DMS79 treated with DMSO at 0.1 percent for 48 hours (cell line): ENCODE results near the gene KLF11.

Experiments
- DNase-seq: peaks from one replicate; lab custom pipeline; 2025; lab: John Stamatoyannopoulos, UW

KLF11 gene

DNA sequence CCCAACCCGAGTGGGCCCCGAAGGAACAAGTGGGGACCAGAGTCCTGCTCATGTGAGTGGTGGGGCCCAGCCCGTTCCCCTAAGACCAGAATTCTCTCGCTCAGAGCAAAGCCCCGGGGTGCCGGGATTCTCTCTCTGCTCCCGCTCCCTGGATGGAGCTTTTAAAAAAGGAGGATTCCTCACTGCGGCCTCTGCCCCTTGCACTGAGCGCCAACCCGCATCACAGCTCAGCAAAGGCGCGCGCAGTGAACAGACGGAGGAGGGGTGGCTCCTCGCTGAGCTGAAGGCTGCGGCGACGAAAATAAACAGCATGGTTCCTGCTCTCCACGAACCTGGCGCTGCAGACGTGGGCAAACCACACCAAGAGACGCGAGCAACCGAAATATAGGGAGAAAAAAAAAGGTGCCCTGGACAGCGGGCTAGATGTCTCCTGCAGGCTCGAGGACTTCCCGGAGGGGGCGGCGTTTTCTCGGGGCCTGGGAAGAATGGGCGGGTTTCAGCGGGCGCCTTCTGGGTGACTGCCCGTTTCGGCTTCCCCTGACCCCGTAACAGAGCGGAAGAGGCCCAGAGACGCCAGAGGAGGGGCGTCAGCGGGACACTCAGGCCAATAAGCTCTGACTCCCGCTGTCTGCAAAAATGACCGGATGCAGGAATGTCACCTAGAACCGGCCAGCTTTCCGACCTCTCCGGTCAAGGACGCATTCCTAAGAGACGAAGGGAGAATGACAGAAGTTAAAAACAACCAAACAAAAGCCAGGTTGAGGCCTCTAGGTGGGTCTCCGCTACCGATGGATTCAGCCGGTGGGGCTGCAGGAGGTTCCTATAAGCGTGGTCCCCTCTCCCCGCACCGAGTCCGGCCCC, 819 bp upstream of the KLF11 start:
- DNase-seq, result peak; percentile 24

DNA sequence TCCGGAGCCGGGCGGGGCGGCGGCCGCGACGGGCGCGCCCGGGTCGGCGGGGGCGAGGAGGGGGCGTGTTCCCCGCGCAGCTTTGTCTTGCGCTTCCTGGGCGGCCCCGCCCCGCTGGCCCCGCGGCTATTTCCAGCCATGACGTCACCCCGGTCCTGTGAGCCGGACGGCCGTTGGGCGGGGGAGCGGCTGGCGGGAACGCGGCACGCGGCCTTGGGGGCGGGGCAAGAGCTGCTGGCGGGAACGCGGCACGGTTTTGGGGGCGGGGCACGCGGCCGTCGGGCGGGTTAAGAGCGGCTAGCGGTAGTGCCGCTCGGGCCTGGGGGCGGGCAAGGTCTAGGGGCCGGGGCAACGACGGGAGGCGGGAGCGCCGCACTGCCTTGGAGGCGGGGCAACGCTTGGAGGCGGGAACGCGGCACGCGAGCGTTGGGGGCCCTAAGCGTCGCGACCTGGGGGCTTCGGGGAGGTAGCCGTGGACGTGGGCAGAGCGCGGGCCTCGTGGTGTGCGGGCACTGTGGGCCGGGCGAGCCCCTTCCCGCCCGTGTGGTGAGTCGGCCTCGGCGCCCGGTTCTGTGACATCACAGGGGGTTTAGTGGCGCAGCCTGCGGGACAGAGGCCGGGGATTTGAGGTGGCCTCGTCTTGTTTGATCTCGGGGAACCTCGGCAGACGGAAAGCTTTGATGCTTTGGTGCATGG, 704 bp downstream of the KLF11 start:
- peak; percentile 87 for DNase-seq

DNA sequence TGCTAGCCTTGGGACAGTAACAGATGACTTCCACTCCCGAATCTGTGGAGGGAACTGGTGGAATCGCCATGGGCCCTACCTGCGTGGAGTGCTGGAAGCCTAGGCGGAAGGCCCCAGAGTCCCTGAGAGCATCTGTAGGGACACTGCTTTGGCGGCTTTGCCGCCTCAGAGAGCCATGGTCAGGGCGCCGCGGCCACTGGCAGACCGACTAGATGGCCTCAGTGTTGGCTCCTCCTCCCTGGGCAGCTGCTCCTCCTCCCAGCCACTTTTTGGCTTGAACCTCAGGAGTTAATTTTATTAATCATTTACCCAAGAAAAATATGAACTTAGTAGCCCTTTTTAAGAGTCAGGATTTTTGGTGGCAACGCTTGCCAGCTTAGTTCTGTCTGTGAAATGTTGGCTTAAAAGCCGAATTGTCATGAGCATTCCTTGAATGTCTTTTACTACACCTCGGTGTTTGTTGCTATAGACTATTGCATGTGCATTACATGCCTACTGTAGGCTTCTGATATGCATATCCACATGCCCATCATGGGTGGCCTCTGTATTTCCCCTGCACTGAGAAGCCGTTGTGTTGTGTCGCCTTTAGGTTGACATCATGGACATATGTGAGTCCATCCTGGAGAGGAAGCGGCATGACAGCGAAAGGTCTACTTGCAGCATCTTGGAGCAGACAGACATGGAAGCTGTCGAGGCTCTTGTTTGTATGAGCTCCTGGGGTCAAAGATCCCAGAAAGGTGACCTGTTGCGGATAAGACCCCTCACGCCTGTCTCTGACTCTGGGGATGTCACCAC, 2.4 kb downstream of the KLF11 start:
- DNase-seq, result no peak

DNA sequence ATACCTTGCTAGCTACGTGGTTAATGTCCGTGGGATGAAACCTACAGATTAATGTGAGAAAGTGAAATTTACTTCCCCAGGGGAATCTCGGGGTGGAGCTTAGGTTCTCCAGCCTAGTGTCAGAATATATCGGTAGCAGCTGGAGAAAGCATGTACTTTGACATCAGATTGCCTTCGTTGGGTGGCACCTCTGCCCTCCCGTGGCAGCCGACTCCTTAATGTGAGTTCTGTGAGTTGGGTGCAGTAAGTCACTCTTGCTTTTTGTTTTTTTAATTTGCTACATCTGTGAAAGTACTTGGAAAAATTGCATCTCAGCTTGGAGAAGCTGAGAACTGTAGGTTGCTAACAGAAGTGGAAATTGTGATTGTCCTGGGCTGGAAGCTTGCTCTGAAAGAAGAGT, 3.6 kb downstream of the KLF11 start:
- DNase-seq, result no peak

DNA sequence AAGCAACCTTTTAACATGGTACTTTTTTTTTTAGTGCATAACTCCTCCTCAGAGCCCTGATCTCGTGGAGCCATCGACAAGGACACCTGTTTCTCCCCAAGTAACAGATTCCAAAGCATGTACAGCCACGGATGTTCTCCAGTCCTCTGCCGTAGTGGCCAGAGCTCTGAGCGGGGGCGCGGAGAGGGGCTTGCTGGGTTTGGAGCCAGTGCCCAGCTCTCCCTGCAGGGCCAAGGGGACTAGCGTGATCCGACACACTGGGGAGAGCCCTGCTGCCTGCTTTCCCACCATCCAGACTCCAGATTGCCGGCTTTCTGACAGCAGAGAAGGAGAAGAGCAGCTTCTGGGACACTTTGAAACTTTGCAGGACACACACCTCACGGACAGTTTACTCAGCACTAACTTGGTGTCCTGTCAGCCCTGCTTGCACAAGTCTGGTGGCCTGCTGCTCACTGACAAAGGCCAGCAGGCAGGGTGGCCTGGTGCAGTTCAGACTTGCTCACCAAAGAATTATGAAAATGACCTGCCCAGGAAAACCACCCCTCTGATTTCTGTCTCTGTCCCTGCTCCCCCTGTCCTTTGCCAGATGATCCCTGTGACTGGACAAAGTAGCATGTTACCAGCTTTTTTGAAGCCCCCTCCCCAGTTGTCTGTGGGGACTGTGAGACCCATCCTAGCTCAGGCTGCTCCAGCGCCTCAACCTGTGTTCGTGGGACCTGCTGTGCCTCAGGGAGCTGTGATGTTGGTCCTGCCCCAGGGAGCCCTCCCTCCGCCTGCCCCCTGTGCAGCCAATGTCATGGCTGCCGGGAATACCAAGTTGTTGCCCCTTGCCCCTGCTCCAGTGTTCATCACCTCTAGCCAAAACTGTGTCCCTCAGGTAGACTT, 4.5 kb downstream of the KLF11 start:
- DNase-seq, result no peak

DNA sequence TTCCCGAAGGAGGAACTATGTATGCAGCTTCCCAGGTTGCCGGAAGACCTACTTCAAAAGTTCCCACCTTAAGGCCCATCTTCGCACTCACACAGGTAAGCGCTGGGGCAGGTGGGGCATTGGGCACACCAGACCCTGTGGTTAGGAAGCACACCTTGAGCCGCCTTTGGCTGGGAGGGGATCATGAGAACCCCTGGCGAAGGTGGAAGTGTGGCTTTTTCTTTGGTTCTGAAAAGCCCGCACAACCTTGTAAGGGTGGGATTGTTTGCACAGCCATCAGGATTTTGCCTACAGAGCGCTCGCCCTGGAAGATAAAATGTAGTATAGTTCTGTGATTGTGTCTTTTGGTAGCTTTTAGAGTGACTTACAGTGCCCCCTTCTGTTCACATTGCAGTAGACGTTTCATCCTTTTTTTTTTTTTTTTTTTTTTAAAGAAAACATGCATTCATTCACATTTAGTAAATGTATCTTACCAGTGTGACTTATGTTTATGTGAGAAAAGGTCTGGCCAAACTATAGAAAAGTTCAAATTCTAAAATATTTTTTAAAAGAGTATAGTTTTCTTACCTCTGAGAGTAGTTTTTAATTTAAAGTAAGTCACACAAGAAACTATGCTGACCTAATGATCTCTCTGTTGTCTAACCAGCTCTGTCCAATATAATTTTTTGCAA, 5.3 kb downstream of the KLF11 start:
- DNase-seq, result peak; percentile 71

DNA sequence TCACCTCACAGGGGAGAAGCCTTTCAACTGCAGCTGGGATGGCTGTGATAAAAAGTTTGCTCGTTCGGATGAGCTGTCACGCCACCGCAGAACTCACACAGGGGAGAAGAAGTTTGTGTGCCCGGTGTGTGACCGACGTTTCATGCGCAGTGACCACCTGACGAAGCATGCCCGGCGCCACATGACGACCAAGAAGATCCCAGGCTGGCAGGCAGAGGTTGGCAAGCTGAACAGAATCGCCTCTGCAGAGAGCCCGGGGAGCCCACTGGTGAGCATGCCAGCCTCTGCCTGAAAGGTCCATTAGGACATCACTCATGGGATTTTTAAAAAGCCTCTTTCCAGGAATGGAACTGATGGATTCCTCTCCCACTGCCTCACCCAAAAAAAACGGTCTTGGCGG, 8.9 kb downstream of the KLF11 start:
- DNase-seq, result no peak

DNA sequence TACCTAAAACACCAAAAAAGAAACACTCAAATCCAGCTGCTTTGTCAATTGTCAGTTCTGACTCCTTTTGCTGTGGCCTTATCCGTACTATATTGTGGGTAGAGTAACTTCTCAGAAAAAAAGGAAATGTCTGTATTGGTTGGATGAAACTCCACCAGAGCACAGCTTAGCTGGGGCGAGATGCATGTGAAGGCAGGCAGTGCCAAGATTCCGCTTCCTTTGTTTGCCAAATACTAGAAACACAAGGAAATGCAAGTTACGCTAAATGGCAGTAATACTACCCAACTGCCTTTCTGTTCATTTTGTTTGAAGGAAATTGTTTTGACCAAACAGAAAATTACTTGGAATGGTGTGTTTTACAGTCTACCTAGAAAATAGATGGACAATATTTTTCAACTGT, 10.0 kb downstream of the KLF11 start:
- no peak for DNase-seq

DNA sequence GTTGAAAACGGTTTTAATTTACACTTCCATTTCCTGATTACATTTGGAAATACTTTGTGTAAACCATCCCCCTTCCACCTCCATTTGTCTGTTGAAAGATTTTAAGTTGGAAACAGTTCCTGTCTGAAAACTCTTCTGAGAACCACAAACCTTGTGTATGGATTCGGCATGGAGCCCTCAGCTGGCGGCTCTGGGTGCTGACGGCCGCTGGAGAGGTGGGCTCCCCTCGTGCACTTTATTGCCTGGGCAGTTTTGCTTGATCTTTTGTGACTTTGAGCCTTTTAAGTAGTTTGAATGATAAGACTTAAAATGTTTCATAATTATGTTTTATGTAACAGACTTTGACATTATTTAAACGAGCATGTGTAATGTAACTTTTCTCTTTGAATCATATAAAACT, 11.1 kb downstream of the KLF11 start:
- no peak for DNase-seq

DNA sequence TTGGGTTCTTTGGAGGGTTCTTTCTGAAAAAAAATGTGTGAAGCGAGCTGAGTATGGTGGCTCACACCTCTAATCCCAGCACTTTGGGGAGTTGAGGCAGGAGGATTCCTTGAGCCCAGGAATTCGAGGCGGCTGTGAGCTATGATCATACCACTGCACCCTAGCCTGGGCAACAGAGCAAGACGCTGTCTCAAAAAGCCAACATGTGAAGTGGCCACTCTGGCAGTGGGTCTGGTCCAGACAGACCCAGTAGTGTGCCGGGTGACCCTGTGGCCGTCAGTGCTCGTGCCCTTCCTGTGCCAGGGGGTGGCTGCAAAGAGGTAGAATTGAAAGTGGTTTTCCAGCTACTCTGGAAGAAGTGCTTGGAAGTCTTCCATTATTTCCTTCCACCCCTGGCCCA, 11.6 kb downstream of the KLF11 start:
- no peak for DNase-seq

DNA sequence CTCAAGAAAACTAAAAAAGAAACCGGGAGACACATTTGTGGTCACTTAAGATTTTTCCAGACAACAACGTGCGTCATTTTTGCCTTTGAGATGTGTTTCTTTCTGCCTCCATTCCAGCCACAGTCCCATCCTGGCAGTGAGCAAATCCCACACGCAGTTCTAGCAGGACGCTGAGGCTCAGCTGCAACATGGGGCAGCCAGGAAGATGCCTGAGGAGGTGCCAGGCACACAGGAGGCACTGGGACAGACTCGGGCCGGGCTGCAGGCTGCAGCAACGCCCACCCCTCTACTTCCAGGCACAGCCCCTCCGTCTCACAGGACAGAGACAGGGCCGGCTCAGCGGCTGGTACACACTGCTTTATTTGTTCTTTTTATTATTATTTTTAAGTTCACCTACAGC, 13.1 kb downstream of the KLF11 start:
- DNase-seq, result no peak

DNA sequence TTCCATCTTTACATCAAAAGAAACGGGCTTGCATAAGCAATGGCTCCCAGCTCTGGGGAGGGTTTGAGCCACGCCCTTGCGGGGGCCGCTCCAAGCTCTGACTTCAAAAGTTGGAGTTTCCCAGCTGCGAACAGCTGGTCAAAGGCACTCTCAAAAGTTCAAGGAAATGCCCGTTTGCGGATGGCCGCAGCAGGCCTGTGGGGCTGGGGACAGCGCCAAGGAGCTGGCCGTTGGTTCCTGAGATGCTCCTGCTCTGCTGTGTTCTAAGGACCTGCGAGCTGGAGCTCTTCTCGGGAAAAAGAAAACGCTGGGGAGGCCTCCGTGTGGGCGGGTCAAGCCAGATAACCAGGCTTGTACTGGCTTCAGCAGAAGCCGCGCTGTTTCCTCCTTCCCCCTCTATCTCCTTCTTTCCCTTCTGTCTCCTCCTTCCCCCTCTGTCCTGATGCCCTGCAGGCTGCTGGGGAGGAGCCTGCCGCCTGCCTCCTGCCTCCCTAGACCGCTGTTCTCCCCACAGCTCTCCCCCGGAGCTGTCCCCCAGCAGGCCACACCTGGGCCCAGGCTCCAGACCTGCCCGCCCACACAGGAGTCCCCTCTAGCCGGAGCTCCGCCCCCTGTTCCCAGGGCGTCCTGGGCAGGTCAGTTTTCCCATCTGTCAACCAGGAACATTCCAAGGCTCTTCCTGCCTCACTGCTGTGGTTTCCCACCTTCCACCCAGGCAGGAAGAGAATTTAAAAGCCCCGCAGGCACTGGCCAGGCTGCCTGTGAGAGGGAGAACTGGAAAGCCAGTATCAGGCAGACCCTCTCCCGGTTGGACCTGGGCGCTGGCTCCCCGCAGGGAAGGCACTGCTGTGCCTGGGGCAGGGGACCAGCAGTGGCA, 14.1 kb downstream of the KLF11 start:
- DNase-seq, result no peak

DNA sequence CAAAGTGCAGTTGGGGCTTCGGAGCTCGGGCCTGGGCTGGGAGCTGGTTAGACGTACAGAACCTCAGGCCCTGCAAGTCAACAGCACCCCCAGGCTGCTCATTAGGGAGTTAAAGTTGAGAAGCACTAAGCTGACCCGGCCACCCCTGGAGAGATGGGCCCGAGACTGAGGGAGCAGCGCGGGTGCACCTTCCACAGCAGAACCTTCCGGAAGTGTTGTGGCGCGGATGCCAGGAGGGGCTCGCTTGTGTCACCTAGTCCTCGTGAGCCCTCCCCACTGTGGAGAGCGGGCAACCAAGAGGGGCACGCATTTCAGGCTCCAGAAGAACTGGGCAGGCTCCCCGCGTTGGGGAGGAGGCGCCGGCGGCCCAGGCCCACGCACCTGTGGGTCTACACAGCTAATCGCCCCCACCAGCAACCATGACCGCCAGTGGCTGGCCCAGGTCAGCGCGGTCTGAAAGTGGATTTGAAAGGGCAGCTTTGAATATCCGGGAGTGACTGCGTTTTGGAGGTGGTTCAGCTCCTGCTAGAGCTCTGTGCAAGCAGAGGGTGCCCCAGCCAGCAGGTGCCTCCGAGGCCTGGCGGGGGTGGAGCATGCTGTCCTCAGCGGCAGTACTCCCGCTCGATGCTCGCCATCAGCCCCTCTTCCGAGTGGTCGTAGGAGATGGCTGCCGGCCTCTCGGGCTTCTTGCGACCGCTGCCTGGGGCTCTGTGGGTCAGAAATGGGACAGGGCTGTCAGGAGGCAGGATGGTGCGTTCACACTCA, 15.1 kb downstream of the KLF11 start:
- DNase-seq, result no peak

DNA sequence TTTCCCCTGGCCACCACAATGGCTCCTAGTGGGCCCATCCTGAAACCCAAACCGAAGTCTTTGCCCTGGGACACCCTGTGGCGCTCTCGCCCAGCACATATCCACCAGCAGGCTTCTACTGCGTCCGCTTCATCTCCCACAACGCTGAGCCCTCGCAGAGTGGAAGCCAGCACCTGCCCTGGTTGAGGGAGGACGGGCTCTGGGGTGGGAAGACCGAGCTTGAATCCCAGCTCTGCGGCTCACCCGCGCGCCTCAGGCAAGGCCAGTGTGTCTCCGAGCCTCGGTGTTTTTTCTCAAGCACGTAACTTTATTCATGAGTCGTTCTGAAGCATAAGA, 15.6 kb downstream of the KLF11 start:
- DNase-seq, result no peak

DNA sequence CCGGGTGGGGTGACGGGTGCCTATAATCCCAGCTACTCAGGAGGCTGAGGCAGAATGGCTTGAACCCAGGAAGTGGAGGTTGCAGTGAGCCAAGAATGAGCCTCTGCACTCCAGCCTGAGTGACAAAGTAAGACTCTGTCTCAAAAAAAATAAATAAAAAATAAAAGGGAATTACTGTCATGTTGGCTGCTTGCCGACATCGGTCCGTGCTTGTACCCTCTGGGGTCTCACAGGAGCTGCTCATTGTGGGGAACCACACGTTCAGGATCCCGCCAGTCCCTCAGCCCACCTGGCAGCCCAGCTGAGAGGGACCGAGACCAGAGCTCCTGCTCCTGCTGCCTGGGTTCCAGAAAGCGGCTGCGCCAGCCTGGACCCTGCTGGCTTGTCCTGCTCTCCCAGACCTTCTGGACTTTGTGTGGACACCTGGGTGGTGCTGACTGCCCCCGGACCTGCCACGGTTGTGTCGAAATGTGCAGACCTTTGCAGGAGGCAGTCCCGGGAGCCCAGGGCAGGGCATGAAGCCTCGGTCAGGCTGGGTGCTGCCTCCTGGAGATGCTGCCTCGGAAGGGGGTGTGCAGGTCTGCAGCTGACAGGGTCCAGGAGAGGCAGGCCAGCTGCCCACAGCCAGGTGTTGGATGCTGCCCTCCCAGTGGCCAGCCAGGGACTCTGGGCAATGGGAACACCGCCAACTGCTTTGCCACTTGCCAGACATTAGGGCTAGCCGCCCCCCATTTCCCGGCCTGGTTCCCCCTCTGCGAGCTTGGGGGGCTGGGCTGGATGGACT, 16.4 kb downstream of the KLF11 start:
- DNase-seq, result no peak

DNA sequence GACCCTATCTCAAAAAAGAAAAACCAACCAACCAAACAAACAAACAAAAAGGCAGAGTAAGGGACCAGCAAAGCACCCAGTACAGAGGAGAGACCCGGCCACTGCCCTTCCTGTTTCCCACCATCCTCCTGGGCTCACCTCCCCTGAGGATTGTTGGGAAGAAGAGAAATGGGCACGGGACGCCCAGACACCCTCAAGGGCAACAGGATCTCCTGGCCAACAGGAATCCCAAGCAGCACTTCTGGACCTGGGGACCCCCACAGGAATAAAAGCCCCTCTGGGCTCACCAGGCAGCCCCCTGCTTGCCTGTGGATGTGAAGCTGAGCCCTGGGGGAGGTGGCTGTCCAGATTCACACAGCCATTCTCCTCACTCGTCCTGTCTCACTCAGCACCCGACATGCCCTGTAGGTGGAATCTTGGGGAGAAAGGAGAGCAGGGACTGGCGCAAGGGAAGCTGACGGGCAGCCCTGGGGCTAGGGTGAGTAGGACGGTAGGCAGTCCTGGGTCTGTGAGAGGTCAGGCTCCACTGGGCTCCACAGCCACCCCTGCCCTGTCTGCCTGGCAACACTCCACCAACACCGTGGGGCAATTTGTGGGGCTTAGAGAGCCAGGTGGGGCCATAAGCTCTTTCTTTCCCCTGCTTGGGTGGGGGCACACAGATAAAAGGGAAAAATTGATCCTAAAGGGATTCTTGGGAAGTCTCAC, 18.0 kb downstream of the KLF11 start:
- no peak for DNase-seq

DNA sequence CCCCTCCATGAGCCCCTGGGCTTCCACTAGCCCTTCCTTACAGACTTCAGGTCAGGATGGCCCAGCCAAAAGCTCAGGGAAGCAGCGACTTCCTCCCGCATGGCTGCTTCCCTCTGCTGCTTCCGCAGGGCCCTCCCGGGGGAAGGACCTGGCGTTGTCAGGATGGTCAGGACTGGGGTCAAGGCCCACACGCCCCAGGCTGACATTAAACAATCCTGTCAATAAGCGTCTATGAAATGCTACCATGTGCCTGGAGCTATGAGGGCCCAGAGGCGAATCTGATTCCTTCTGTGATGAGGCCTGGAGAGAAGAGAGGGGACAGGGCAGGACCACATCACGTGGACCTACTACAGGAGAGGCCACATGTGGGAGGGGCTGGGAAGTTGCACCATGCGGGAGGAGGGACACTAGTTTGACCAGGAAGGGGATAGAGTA, 19.6 kb downstream of the KLF11 start:
- no peak for DNase-seq

DNA sequence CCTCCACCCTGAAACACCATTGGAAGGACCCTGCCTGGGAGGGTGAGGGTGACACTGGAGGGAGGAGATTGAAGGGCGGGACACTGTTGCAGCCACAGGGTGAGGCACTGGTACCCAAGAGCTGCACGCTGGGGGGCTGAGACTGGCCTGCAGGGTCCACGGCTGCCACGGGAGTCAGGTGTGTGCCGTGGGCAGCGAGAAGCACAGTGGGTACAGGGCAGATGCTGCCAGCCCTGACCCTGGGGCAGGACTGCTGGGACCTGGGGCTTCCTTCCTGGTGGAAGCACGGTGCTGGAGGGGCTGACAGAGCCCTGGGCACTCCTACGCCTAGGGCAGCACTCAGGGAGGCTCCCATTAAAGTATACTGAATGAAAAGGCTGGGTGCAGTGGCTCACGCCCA, 20.2 kb downstream of the KLF11 start:
- no peak for DNase-seq
